ENCODE data around the gene AMOTL2. TPM values are rescaled to one million over a fixed set of nuclear protein-coding genes. Genes with fewer than 3 reads are reported as not detected.

Gene AMOTL2
- total RNA-seq, 1 experiment from 2014 or later: 59.6 TPM

- peaks cover 51% of the 10 kb centered on the region for H3K4me1 ChIP-seq (ENCODE audit: insufficient read depth, low read length, poor library complexity, severe bottlenecking)
Measured at GRCh38 chr3:134332344-134332743, 41.9 kb downstream of the AMOTL2 start.

GRCh38 chr3:134331811-134332199 lies 42.4 kb downstream of the AMOTL2 start:
- intact Hi-C loops (cut with micrococcal nuclease; ENCODE audit: unreplicated experiment): no loop called here
- Histone ChIP-seq H3K9me3 (ENCODE audit: low read depth, low read length, poor library complexity, severe bottlenecking) (no peaks in the 10 kb centered on the region), H3K4me1 (ENCODE audit: insufficient read depth, low read length, poor library complexity, severe bottlenecking) (peaks cover 57% of the 10 kb centered on the region), H3K36me3 (ENCODE audit: insufficient read depth, low read length, poor library complexity, severe bottlenecking) (no peaks in the 10 kb centered on the region), H3K27me3 (replicated peaks; ENCODE audit: insufficient read depth, low read depth, low read length, poor library complexity) (no peaks in the 10 kb centered on the region), H3K4me3 (ENCODE audit: low read depth, low read length, poor library complexity, severe bottlenecking) (no peak overlapping the region), H3K27ac (ENCODE audit: low read depth, low read length, poor library complexity, severe bottlenecking) (no peak overlapping the region)
- DNase-seq (ENCODE audit: low spot score): no peak
- no TSS peak for BruUV-seq (replicated peaks)
- CTCF ChIA-PET: no interaction called here
- TF ChIP-seq CTCF (conservative IDR thresholded peaks at IDR 0.05; ENCODE audit: low read depth, low read length) (no peak), EZH2 (IDR thresholded peaks at IDR 0.05; ENCODE audit: borderline replicate concordance, low read depth, low read length, poor library complexity, severe bottlenecking) (no peak)
- POLR2A ChIA-PET (ENCODE audit: low non-redundant PET): no interaction called here

More at GRCh38 chr3:134332344-134332743, 41.9 kb downstream of the AMOTL2 start:
- no peak for TF ChIP-seq CTCF (conservative IDR thresholded peaks at IDR 0.05; ENCODE audit: low read depth, low read length)
- TF ChIP-seq EZH2 (IDR thresholded peaks at IDR 0.05; ENCODE audit: borderline replicate concordance, low read depth, low read length, poor library complexity, severe bottlenecking): no peak
- BruUV-seq (replicated peaks): no TSS peak
- intact Hi-C loops (cut with micrococcal nuclease; ENCODE audit: unreplicated experiment): no loop called here
- Histone ChIP-seq H3K9me3 (ENCODE audit: low read depth, low read length, poor library complexity, severe bottlenecking) (no peaks in the 10 kb centered on the region), H3K4me3 (ENCODE audit: low read depth, low read length, poor library complexity, severe bottlenecking) (no peak overlapping the region), H3K27me3 (replicated peaks; ENCODE audit: insufficient read depth, low read depth, low read length, poor library complexity) (no peaks in the 10 kb centered on the region), H3K36me3 (ENCODE audit: insufficient read depth, low read length, poor library complexity, severe bottlenecking) (no peaks in the 10 kb centered on the region), H3K27ac (ENCODE audit: low read depth, low read length, poor library complexity, severe bottlenecking) (no peak overlapping the region)
- POLR2A ChIA-PET (ENCODE audit: low non-redundant PET): no interaction called here
- no peak for DNase-seq (ENCODE audit: low spot score)
- CTCF ChIA-PET: no interaction called here

- H3K27ac ChIP-seq (ENCODE audit: low read depth, low read length, poor library complexity, severe bottlenecking): no peak overlapping the region
- TF ChIP-seq CTCF (conservative IDR thresholded peaks at IDR 0.05; ENCODE audit: low read depth, low read length): no peak
- TF ChIP-seq EZH2 (IDR thresholded peaks at IDR 0.05; ENCODE audit: borderline replicate concordance, low read depth, low read length, poor library complexity, severe bottlenecking): no peak
- ChIA-PET CTCF (no interaction called here), POLR2A (ENCODE audit: low non-redundant PET) (no interaction called here)
- H3K4me1 ChIP-seq (ENCODE audit: insufficient read depth, low read length, poor library complexity, severe bottlenecking): peaks cover 63% of the 10 kb centered on the region
- no TSS peak for BruUV-seq (replicated peaks)
- H3K36me3 ChIP-seq (ENCODE audit: insufficient read depth, low read length, poor library complexity, severe bottlenecking): no peaks in the 10 kb centered on the region
- no peaks in the 10 kb centered on the region for H3K9me3 ChIP-seq (ENCODE audit: low read depth, low read length, poor library complexity, severe bottlenecking)
- H3K27me3 ChIP-seq (replicated peaks; ENCODE audit: insufficient read depth, low read depth, low read length, poor library complexity): no peaks in the 10 kb centered on the region
- intact Hi-C loops (cut with micrococcal nuclease; ENCODE audit: unreplicated experiment): no loop called here
- no peak overlapping the region for H3K4me3 ChIP-seq (ENCODE audit: low read depth, low read length, poor library complexity, severe bottlenecking)
- DNase-seq (ENCODE audit: low spot score): no peak
Measured at GRCh38 chr3:134330883-134331810, 43.1 kb downstream of the AMOTL2 start.

Data from A673 (cell line).